Left renal cortex interstitium (tissue), 4 donors: ENCODE results near the gene WTAP. TPM values are rescaled to one million over a fixed set of nuclear protein-coding genes. Genes with fewer than 3 reads are reported as not detected.
"Not testable (repeated sequence)": the region's sequence is repeated elsewhere in the genome, so short reads cannot be mapped to it uniquely, and the experiment has no call there.

ENCODE experiments used
- DNase-seq, 4 donors: peaks; one replicate each; pipeline ENCODE4 v3.0.0-alpha.2; 2013; ENCODE audit warnings: low read depth in 4 of 4, low spot score in 2 of 4, missing footprints in 1 of 4
- polyA plus RNA-seq, 4 donors: library from polyadenylated mRNA; unstranded; fragments of 120-200 nt; gene quantifications; one replicate each; pipeline ENCODE4 v1.2.1, GENCODE V29; 2013; ENCODE audit not compliant: insufficient read length in 4 of 4

The WTAP gene
- polyA plus RNA-seq, 4 donors, result 119 to 140 (median 129) TPM

GRCh38 chr6:159790956-159791598, 63.8 kb downstream of the WTAP start:
- no peak for DNase-seq

DNA sequence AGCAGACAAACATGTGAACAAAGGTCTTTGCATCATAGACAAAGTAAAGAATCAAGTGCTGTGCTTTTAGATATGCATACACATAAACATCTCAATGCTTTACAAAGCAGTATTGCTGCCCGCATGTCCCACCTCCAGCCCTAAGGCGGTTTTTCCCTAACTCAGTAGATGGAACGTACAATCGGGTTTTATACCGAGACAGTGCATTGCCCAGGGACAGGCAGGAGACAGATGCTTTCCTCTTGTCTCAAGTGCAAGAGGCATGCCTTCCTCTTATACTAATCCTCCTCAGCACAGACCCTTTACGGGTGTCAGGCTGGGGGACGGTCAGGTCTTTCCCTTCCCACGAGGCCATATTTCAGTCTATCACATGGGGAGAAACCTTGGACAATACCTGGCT, 67.7 kb downstream of the WTAP start:
- not testable (repeated sequence) for DNase-seq

DNA sequence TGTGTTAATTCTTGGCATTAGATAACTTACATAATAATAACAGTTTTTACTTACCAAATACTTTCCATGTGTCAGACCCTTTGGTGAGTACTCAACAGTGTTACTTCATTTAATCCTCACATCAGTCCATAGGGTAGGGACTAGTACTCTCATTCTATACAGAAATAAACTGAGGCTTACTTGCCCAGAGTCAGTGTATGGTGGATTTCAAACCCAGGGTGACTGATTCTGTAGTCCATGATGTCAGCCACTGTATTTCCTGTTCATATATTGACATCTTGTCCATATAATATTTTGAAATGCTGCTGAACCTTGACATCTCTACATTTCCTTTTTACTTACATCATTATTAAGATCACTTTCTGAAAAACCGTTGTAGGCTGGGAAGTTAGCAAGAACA, 70.2 kb downstream of the WTAP start:
- DNase-seq, result no peak

DNA sequence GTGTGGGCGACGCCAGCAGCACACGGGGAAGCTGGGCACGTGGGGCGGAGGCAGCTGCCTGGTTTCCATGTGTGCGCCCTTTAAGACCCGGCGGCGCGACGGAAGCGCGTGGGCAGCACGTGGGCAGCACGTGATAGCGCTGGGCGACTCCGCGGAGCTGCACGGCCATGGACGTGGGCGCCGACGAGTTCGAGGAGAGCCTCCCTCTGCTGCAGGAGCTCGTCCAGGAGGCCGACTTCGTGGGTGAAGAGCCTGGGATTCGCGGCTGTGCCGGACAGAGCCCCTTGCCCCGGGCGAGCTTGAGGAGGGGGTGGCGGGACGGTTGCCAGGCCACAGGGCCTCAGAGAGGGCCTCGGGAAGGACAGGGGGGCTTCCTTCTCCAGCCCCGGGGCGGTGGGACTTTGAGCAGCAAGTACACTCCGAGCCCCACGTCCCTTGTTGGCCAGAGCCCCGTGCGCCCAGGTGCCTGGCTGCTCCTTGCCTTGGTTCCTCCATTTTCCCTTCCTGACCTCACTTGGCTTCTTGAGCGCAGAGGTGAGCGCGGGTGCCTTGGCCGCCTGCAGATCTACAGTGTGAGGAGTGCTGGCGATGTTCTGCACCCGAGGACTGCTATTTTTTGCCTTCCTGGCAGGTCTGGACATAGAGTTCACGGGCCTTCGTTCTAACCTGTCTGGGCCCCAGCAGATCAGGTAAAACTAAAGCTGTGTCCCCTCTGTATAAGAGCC, 73.0 kb downstream of the WTAP start, which contains the start of gene PNLDC1:
TSS of gene PNLDC1 (plus strand) at position 136 of the 725 bp plus-strand sequence. CDS start at position 168, 32 bp downstream.
- DNase-seq, result no peak

GRCh38 chr6:159801935-159802334, 74.6 kb downstream of the WTAP start:
- DNase-seq, result no peak

GRCh38 chr6:159804504-159804903, 77.2 kb downstream of the WTAP start:
- DNase-seq, result no peak

DNA sequence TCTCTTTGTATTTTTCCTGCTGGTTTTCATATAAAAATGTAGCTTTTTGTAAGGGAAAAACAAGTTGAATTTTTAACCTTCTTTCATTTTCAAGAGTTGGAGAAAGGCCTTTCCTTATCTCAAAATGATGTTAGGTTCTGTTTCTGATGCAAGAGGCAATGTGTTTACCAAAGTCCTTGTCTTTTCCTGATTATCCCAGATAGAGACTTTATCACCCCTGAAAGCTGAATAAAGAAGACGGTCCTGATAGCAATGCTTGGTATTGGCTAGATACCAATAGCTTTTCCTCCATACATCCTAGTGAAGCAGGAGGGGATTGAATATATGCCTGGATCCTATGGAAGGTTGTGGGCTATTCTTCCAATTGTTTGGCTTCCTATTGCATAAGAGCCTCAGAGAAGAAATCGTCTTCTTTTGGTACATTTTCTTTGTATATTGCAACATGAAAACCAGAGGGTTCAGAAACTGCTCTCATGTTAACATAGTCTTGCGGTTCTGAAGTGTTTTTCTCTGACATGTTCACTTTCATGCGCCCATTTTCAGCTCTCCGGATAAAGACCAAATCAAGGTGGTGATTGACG, 78.2 kb downstream of the WTAP start:
- DNase-seq, result no peak

Other genes starting within 250 kb of the WTAP start
- gene SOD2, start 34.3 kb upstream of the WTAP start, polyA plus RNA-seq, result 100 to 1,000 TPM; 108 to 121 (median 113) TPM
- 10 to 100 TPM; 43.4 to 53.3 (median 48.7) TPM for gene ACAT2, start 34.5 kb downstream of the WTAP start, polyA plus RNA-seq
- gene TCP1, start 62.1 kb downstream of the WTAP start, polyA plus RNA-seq, result 100 to 1,000 TPM; 231 to 294 (median 252) TPM
- gene MRPL18, start 63.0 kb downstream of the WTAP start, polyA plus RNA-seq, result 10 to 100 TPM; 62.3 to 74.6 (median 64.6) TPM
- under 1 TPM in 2 of 4 donors, not detected in 2; 0.24 to 0.99 TPM for gene PNLDC1, start 72.8 kb downstream of the WTAP start, polyA plus RNA-seq
- under 1 TPM in 3 of 4 donors, not detected in 1; 0.03 to 0.06 (median 0.04) TPM for gene MAS1, start 163.5 kb downstream of the WTAP start, polyA plus RNA-seq
- gene IGF2R, start 241.6 kb downstream of the WTAP start, polyA plus RNA-seq, result 10 to 100 TPM; 50.5 to 67.8 (median 58.4) TPM